Ovary (tissue), 3 donors: Measurements from ENCODE around the gene SLCO2A1.

ENCODE experiments used
- CTCF ChIP-seq, 3 donors: fragments of 450-650 bp in 2 of 3; fragments of 200-600 bp in 1 of 3; IDR thresholded peaks; one replicate each; pipeline versions ENCODE4 v1.5.1 to v1.8.0; 2016 to 2022; ENCODE audit warnings: antibody characterized with exemption in 3 of 3, mild to moderate bottlenecking in 1 of 3
- EP300 ChIP-seq: sonication (generic); formaldehyde crosslinking; IDR thresholded peaks from one replicate; pipeline ENCODE4 v1.6.1; 2017; ENCODE audit warnings: antibody characterized with exemption
- POLR2A ChIP-seq: fragments of 450-650 bp; IDR thresholded peaks from one replicate; pipeline ENCODE4 v1.6.1; 2017; ENCODE audit warnings: antibody characterized with exemption, mild to moderate bottlenecking, moderate library complexity
- donor health status: DM: no; HTN: no; CAD: no.

GRCh38 chr3:133930341-133930933, 99.3 kb downstream of the SLCO2A1 start:
- TF ChIP-seq CTCF (IDR thresholded peaks at IDR 0.05) (peak in 2 of 3 donors; percentile 19), POLR2A (no peak), EP300 (no peak)
